DMS153 (cell line): ENCODE measurements around the gene MTMR3.
"Not testable (repeated sequence)": the region's sequence is repeated elsewhere in the genome, so short reads cannot be mapped to it uniquely, and the experiment has no call there.

ENCODE experiments used
- DNase-seq: peaks from one replicate; lab custom pipeline; 2025; lab: John Stamatoyannopoulos, UW

MTMR3 gene

GRCh38 chr22:29883045-29883774 lies at the start of gene MTMR3:
MTMR3 (plus strand) TSS chr22:29883174; CDS start chr22:29971060, 87,886 bp downstream.
- DNase-seq, result peak; percentile 81

- DNase-seq, result no peak
Measured at GRCh38 chr22:29833392-29833965, 49.5 kb upstream of the MTMR3 start.

- no peak for DNase-seq
Measured at GRCh38 chr22:29834046-29834445, 48.9 kb upstream of the MTMR3 start.

- DNase-seq, result not testable (repeated sequence)
Measured at GRCh38 chr22:29836791-29837370, 46.1 kb upstream of the MTMR3 start.

DNA sequence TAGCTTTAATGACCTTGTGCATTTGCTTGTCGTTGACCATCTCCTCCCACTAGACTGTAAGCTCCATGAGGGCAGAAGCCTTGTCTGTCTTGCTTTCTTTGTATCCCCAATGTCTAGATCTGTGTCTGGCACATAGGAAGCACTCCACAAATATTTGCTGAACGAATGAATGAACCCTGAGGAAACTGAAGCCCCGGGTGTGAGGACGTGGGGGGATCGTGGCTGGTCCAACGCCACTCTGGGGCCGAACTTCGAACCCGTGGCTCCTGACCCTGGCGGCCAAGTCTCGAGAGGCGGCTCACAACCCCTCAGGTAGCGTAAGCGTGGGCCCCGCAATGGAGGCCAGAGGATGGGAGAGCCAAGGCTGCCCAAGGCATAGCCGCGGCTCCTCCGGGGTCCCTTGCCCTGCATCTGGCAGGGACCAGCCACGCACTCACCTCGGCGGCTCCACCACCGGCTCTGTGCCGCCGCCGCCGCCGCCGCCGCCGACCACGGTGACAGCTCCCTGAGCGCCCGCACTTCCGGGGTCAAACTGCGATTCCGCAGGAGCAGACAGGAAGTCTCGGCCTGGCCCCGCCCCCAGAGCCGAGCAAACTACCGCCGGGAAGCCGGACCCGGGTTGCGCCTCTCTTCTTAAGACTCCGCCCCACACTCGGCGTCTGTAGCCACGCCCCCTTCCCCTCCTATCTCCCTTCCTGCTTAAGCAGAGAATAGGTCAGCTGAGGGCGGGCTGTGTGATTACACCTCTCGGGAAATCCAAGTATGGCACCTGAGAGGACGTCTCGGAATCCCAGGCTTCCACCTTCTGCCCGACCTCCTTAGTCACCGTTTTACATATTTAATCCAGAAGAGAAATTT lies 45.0 kb upstream of the MTMR3 start, which contains the start of gene ASCC2:
Gene ASCC2, minus strand, starts transcription at position 534 of the 858 bp plus-strand sequence. CDS start 5,949 bp downstream, outside the sequence.
- DNase-seq, result peak; percentile 98

DNA sequence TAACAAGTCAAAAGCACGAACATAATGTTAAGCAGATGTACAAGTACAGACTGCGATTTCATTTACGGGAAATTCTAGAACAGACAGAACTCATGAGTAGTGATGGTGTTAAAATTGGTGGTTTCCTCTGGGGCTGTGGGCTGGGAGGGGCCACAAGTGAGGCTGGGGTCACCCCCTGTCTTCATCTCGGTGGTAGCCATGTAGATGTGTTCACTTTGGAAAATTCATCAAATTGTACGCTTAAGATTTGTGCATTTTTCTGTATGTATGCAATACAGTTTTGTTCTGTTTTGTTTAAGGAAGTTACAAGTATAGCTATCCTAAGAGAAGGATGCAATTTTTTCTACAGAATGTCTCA lies 44.4 kb upstream of the MTMR3 start:
- no peak for DNase-seq

- no peak for DNase-seq
Measured at GRCh38 chr22:29839039-29839438, 43.9 kb upstream of the MTMR3 start.

GRCh38 chr22:29840498-29840897 lies 42.5 kb upstream of the MTMR3 start:
- DNase-seq, result no peak

GRCh38 chr22:29842172-29842571 lies 40.8 kb upstream of the MTMR3 start:
- no peak for DNase-seq

- DNase-seq, result peak; percentile 57
Measured at GRCh38 chr22:29842740-29843139, 40.2 kb upstream of the MTMR3 start.

DNA sequence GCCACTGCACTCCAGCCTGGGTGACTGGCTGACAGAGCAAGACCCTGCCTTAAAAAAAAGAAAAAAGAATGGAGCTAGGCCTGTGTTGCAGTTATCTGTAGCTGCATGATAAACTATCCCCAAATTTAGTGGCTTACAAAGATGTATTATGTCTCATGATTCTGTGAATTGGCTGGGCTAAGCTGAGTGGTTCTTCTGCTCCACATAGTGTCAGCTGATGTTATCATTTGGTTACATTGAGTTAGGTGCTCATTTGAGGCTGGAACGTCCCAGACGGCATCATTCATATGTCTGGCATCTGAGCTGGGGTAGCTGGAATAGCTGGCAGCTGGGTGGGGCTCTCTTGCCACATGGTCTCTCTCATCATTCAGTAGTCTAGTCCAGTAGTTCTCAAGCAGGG lies 36.7 kb upstream of the MTMR3 start:
- no peak for DNase-seq

DNA sequence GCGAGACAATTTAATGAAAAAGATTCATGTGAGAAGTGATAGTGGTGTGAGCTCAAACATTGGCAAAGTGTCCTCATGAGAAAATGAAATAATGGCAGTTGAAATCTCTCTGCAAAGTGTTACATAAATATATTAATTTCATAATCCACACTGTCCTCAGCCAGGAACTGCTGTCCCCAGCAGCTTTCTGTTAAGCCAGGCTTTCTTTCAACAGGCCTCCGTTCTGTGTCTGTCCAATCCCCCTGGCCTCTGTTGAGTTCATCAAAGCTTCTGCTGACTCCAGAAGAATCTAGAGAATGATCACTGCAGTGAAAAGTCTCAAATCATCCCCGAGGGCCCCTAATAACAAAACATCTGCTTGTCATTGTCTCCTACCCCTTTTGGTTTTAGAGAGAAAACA lies 34.9 kb upstream of the MTMR3 start:
- DNase-seq, result no peak

DNA sequence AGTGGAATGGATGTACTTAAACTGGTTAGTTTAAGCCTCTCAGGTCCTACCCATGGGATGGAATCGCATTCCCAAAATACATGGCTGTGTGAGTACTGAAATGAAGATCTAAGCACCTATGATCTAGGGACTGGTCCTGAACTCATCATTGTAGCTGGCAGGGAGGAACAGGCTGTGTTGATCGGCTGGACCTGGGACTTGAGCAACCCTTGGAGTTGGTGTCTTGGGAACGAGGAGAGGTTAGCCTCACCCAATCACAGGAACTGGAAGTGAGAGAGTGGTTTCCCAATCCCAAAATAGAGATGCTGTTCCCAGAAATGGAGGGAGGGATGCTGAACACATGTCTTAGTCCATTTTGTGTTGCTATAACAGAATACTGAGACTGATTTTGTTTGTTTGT lies 28.5 kb upstream of the MTMR3 start:
- no peak for DNase-seq

DNA sequence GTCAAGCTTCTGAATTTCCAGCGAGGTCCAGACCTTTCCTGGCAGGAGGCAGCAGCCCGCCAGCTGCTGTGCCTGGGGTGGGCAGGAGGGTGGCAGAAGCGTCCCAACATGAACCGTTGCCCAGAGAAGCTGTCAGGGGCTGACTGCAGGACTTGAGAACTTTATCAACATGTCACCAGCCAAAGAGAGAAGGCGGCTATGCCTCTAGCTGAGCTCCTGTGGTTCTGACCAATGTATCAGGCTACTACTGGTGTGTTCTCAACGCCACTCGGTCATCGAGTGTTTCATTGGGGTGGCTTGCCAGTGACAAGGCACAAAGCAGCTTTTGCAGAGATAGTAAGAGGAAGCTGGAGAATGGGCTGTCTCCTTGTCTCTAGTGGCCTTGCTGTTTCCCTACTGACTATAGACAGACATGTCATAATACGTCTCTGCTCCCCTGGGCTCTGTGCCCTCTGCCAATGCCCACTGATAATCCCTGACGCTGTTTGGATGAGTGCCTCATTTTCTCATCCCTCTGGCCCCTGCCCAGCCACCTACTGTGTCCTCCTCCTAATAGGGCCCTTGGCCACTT lies 27.3 kb upstream of the MTMR3 start:
- DNase-seq, result no peak

- DNase-seq, result no peak
Measured at GRCh38 chr22:29856496-29856895, 26.5 kb upstream of the MTMR3 start.

GRCh38 chr22:29859030-29859429 lies 23.9 kb upstream of the MTMR3 start:
- DNase-seq, result not testable (repeated sequence)

- DNase-seq, result no peak
Measured at GRCh38 chr22:29860006-29860766, 22.8 kb upstream of the MTMR3 start.

DNA sequence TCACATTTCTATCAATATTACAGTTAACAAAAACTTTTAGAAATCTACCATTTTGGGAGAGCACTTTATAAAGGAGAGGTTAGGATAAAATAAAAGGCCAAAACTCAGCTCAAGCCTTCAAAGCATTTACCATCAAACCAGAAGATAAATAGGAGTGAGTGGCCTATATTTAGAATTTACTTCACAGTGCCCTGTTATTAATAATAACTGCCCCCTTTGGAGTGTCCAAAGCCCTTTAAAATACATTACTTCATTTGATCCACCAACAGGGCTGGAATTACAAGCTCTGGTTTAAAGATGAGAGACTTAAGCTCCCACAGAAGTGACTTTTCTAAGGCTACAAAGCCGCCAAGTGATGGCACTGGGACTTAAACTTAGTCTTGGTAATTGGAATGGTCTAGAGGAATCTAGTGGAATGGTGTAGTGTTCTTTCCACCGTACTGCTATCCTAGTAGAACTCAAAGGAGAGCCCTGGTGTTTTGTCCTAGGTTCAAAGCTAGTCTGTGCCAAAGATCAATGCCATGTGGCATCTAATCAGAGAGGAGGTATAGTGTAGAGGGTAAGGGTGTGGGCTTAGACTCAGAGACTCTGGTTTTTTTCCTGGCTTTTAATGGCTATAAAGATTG lies 21.2 kb upstream of the MTMR3 start:
- DNase-seq, result no peak

- DNase-seq, result not testable (repeated sequence)
Measured at GRCh38 chr22:29865572-29865971, 17.4 kb upstream of the MTMR3 start.

GRCh38 chr22:29867260-29867659 lies 15.7 kb upstream of the MTMR3 start:
- no peak for DNase-seq

DNA sequence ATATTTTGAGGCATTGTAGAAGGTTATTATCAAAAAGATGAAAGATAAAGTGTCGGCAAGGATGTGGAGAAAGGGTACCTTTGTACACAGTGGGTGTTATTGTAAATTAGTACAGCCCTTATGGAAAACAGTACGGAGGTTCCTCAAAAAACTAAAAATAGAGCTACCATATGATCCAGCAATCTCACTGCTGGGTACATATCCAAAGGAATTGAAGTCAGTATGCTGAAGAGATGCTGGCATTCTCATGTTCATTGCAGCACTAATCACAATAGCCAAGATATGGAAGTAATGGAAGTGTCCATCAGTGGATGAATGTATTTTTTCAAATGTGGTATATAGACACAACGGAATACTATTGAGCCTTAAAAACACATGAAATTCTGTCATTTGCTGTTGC lies 15.1 kb upstream of the MTMR3 start:
- no peak for DNase-seq
